NCI-H69 (cell line): ENCODE results near the gene COP1.

Experiments
- DNase-seq: peaks from one replicate; lab custom pipeline; 2025; lab: John Stamatoyannopoulos, UW

The COP1 gene

DNA sequence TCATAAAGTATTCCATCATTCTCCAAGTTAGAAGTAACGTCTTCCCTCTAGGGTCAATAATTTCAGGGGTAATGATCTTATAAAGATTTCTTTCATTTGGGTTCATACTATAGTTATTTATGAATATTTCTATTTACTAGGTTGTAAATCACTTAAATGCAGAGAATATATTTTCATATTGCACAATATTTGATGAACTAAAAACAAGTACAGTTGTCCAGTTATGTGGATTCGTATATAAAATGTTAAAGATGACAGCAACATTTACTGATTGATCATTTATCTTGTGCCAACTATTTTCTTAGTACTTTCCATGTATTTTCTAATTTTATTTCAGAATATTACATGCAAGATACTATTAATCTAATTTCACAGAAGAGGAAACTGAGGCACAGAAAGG lies 243.3 kb downstream of the COP1 start:
- no peak for DNase-seq

DNA sequence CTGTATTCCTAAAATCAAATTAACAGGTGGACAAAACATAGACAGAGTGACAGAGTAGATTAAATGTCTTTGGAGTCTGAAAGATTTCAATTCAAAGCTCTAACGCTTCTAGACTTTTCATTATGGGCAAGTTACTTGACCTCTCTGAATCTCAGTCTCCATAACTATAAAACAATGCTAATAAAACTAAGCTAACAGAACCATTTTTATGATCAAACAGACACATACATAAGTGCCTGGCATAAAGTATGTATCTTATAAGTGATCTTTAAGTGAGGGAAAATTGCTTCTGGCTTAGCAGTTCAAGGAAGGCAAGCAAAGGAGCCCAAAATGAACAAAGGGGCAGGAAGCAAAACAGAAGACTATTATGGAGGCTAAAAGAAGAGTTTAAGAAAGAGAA lies 246.9 kb downstream of the COP1 start:
- DNase-seq: no peak

DNA sequence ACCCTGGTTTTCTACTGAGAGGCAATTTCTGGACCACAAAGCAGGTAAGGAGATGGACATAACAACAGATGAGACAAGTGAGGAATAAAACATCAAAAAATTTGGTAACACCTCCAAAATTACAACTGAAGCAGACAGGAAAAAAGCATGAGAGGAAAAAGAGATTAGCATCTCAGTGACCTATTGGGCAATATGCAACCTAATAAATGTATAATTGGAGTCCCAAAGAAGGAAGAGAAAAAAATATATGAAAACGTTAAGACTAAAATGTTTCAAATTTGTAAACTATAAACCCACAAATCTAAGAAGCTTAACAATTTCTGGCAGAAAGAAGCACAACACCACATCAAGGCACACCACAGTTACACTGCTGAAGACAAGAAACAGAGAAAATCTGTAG lies 255.5 kb downstream of the COP1 start:
- DNase-seq: no peak

GRCh38 chr1:175947771-175948170 lies 259.3 kb downstream of the COP1 start:
- DNase-seq: no peak

- DNase-seq: no peak
Measured at GRCh38 chr1:175944591-175944990, 262.5 kb downstream of the COP1 start.

DNA sequence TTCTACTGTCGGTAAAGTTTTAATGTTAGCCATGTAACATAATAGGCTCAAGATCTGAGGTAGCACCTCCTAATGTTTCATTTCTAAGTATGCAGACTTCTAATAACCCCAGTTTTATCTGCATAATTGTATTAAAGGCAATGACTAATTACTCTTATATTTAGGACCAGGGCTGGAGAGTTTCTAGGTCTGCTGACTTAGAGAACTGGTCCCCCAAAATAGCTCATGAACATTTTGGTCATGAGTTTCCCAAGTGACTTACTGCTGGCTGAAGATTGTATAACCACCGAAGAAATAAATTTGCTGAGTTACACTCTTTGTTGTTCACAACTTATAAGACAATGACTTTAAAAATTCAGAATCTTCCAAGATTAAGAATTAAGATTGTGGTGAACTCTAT lies 265.9 kb downstream of the COP1 start:
- no peak for DNase-seq

- DNase-seq: no peak
Measured at GRCh38 chr1:175936736-175937135, 270.4 kb downstream of the COP1 start.

DNA sequence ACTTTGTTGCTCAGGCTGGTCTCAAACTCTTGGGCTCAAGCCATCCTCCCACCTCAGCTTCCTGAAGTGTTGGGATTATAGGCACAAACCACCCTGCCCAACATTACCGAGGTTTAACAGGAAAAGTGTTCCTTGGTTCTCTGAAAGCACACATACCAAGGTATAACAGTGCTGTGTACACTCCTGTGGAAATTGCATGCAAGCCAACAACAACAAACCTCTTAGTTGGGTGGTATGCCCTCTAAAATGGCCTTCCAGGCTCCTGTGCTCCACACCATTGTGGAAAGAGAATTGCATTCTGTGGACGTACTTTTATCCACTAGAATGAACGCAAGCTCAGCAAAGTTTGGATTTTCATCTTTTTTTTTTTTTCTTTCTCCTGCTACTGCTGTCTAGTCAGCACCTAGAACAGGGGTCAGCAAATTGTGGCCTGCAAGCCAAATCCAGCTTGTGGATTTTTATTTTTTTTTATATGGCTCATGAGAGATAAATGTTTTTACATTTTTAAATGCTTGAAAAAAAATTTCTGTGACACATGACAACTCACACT lies 271.4 kb downstream of the COP1 start:
- no peak for DNase-seq

DNA sequence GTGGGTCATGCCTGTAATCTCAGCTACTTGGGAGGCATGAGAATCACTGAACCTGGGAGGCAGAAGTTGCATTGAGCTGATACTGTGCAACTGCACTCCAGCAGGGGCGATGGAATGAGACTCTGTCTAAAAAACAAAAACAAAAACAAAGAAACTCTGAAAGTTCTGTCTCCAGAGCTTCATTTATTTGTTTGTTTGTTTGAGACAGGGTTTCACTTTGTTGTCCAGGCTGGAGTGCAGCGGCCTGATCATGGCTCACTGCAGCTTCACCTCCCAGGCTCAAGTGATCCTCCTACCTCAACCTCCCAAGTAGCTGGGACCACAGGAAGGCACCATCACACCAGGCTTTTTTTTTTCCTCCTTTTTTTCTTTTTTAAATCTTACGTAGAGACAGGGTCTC lies 271.9 kb downstream of the COP1 start:
- DNase-seq: no peak

DNA sequence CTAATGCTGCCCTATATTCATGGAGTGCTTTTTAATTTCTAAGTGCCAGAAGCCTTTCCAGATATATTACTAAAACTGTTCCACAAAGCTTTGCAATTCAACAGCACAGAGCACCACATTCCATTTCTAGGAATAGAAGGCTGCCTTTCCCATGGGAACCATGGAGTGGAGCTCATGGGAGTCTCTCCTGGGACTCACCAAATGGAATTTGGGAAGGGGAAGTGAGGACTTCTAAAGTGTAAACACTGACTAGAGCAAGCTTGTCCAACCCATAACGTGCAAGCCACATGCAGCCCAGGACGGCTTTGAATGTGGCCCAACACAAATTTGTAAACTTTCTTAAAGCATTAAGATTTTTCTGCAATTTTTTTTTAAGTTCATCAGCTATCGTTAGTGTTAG lies 273.3 kb downstream of the COP1 start:
- peak; percentile 23 for DNase-seq

- no peak for DNase-seq
Measured at GRCh38 chr1:175927944-175928343, 279.1 kb downstream of the COP1 start.

DNA sequence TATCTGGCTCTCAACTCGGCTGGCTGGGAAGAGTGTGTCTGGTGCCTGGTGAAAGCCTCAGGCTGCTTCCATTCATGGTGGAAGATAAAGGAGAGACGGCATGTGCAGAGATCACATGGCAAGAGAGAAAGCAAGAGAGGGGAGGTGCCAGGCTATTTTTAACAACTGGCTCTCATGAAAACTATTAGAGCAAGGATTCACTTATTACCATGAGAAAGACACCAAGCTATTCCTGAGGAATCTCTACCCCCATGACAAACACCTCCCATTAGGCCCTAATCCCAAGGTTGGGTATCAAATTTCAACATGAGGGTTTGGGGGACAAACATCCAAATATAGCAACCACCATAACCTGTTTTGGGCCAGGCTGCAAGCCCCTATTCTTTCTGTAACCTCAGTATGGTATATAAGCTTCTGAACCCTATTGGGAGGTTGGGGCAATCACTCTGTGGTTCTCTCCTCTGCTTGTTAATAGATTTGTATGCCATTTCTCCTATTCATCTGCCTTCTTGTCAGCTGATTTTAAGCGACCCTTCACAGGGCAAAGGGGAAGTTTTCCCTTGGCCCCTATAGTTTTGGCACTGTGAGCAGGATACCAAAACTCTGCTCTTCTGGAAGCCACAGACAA lies 284.7 kb downstream of the COP1 start:
- no peak for DNase-seq

GRCh38 chr1:175920381-175920780 lies 286.7 kb downstream of the COP1 start:
- no peak for DNase-seq

DNA sequence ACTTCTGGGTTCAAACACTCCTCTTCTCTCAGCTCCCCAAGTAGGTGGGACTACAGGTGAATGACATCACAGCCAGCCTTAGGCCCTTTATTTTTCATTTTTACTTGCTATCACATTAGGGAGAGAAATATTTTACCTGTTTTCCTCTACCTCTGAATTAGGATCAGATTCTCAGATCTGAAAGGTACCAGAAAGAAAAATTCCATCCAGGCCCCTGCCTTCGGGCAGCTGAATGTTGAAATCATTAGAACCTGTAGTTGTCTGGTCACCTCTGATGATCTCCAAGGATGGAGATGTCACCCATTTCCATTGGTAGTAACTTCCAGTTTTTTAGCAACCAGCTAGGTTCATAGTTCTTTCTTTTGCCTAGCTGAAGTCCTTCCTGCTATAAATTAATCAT lies 288.1 kb downstream of the COP1 start:
- DNase-seq: no peak

GRCh38 chr1:175918364-175918801 lies 288.7 kb downstream of the COP1 start:
- DNase-seq: no peak

GRCh38 chr1:175914115-175914514 lies 293.0 kb downstream of the COP1 start:
- no peak for DNase-seq

- DNase-seq: no peak
Measured at GRCh38 chr1:175911138-175911537, 295.9 kb downstream of the COP1 start.

DNA sequence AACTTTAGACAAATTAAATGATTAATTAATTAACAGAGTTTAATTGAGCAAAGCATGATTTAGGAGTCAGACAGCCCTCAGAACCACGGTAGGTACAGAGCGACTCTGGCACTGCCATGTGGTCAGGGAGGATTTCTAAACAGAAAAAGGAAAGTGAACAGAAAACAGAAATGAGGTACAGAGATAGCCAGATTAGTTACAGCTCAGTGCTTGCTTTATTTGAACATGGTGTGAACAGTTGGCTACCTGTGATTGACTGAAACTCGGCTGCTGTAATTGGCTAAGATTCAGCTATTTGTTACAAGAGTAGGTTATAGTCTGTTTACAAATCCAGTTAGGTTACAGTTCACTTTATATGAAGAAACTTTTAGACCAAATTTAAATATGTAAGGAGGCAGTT lies 300.7 kb downstream of the COP1 start:
- no peak for DNase-seq

GRCh38 chr1:175904808-175905207 lies 302.3 kb downstream of the COP1 start:
- no peak for DNase-seq

DNA sequence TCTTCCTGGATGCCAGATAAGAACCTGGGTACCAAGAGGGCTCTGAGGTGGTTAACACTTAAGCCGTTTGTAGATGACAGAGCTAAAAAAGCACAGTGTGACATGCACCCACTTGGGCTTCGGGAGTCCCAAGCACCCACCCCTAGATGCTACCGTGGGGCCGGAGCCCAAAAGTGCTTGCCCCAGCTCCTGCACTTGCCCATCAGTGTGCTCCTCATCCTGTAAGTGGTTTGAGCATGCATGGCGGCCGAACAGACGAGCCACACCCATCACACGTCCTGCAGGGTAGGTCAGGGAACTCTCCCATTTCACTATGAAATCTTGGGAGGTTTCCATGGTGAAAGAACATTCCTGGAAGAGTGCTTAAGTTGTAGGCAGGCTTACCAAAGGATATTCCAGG lies 304.8 kb downstream of the COP1 start:
- no peak for DNase-seq

DNA sequence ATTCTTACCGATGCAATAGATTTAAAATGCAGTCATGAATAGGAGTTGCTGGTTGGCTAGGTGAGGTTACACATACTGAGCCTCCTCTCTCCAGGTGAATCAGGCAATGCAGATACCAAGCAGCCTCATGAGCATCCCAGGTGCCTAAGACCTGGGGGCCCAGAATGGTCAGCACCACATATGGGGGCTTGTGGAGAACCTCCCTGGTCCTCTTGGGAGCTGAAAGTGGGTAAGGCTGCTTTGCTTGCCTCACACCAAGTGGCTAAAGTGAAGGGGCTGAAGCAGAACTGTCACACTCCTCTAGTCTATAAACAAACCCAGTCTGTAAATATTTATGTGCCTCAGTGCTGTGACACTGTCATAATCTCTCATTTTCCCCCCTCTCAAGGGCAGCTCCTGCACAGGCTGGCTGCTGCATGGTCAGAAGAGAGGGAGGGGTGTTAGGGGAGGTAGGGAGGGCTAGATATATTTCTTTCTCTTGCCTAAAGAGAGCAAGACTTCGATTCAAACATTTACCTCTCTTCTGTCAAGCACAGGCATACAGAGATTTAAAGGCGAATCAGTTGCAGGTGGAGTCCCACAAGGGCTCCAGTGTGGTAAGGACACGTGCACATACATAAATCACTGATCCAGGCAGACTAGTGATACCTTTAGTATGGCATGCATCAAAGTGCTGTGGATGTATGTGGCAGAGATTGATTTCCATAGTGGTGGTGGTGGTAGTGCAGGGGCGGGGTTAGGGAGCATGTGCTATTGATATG lies 305.8 kb downstream of the COP1 start:
- no peak for DNase-seq

GRCh38 chr1:175900171-175900570 lies 306.9 kb downstream of the COP1 start:
- no peak for DNase-seq

DNA sequence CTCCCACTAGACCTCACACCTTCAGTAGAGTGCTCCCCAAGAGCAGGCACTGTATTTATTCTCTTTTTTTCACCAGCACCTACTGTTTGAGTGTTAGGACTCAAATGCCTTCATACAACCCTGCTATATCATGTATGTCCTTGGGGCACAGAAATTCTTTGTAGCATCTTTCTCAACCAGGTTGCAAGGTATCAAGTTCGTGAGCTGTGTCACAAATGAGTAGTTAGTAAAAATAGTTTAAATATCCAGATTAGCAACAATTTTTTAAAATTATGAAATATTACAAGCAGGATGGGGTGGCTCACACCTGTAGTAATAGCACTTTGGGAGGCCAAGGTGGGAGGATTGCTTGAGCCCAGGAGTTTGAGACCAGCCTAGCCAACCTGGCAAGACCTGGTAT lies 311.1 kb downstream of the COP1 start:
- DNase-seq: no peak
